ENCODE measurements around the gene MMP21. TPM values are rescaled to one million over a fixed set of nuclear protein-coding genes. Genes with fewer than 3 reads are reported as not detected.
A peak's percentile ranks its signal among the peaks of the same experiment; 100 is the strongest.

Gene MMP21
- total and polyA plus RNA-seq, 2 of the 13 experiments (the other 11 are each of a cell fraction or from before 2014, with no cell fraction given): not detected

DNA sequence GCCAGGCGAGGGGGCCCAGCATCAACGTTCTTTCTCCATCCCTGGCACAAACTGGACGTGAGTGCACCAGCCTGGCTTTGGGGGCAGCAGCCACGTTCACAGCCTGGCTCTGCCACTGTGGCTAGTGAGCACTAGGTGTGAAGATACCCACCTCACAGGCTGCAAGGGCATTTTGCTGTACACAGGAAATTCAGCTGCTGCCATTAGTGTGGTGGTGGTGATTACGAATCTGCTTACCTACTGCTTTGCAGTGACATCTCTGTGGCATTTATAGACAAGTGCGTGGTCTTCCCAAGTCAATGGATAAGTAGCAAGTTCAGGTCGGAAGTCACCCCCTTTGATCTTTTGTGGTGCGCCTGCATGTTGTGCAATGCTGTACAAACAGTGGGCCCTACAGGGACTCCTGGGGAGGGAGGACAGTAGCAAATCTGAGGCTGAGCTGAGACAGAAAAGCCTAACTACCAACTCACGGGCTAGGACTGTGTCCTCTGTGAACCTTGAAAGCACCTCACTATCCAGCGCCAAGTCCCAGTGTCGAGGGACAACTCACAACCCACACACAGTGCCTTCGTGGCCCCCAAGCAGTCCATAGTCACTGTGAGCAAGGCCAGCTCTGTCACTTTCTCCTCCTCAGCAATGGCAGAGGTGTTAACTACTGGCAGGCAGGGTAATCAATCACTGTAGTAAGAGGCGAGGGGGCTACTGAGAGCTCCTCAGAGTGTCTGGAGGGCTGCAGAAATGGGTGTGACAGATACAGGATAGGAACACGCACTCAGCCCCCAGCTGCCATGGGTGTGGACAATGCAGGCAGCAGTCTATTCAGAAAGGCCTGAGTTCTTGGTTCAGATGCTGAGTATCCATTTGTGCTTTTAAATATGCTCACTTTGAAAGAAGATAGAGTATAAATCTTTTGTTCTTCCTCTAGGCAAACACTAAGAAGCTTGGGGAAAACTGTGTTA lies 17.0 kb upstream of the MMP21 start (continued):
- TF ChIP-seq ZNF609 (CRISPR knock-in tag; IDR thresholded peaks at IDR 0.05; ENCODE audit: borderline replicate concordance) (peak; percentile 95), SMC3 (IDR thresholded peaks at IDR 0.05; ENCODE audit: low read length) (peak; percentile 34; the same call in 1 of the 2 replicates), TOPORS (CRISPR knock-in tag; IDR thresholded peaks at IDR 0.05) (no peak), TEAD3 (CRISPR knock-in tag; optimal IDR thresholded peaks at IDR 0.05; ENCODE audit: borderline replicate concordance) (peak; percentile 81), CEBPG (CRISPR knock-in tag; IDR thresholded peaks at IDR 0.05) (peak; percentile 99), NFE2L2 (IDR thresholded peaks at IDR 0.05; ENCODE audit: low read length) (no peak), ZNF781 (CRISPR knock-in tag; IDR thresholded peaks at IDR 0.05; ENCODE audit: borderline replicate concordance, not compliant biosample characterization) (no peak), ZIK1 (CRISPR knock-in tag; IDR thresholded peaks at IDR 0.05; ENCODE audit: borderline replicate concordance, low read depth) (0 out of 2 replicates have a peak, but pooled peaks have one; percentile 29), MYC (CRISPR knock-in tag; IDR thresholded peaks at IDR 0.05; ENCODE audit: borderline replicate concordance) (peak; percentile 73; the same call in 1 of the 2 replicates), NFE2L1 (CRISPR knock-in tag; IDR thresholded peaks at IDR 0.05; ENCODE audit: borderline replicate concordance) (no peak), ARNTL (CRISPR knock-in tag; IDR thresholded peaks at IDR 0.05) (peak; percentile 77), ZNF207 (IDR thresholded peaks at IDR 0.05; ENCODE audit: borderline replicate concordance) (no peak), HNF4A (CRISPR knock-in tag; IDR thresholded peaks at IDR 0.05) (peak; percentile 76), ZSCAN29 (CRISPR knock-in tag; conservative IDR thresholded peaks at IDR 0.05) (peak; percentile 68; the same call in 1 of the 2 replicates), CBX5 (CRISPR knock-in tag; IDR thresholded peaks at IDR 0.05; ENCODE audit: borderline replicate concordance) (peak; percentile 86; the same call in 1 of the 2 replicates)
- TF ChIP-seq, protein P1, sequence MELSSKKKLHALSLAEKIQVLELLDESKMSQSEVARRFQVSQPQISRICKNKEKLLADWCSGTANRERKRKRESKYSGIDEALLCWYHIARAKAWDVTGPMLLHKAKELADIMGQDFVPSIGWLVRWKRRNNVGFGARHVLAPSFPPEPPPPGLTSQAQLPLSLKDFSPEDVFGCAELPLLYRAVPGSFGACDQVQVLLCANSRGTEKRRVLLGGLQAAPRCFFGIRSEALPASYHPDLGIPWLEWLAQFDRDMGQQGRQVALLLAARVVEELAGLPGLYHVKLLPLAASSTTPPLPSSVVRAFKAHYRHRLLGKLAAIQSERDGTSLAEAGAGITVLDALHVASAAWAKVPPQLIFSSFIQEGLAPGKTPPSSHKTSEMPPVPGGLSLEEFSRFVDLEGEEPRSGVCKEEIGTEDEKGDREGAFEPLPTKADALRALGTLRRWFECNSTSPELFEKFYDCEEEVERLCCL (CRISPR knock-in tag; IDR thresholded peaks at IDR 0.05; ENCODE audit: borderline replicate concordance): no peak
- TF ChIP-seq, protein P2, sequence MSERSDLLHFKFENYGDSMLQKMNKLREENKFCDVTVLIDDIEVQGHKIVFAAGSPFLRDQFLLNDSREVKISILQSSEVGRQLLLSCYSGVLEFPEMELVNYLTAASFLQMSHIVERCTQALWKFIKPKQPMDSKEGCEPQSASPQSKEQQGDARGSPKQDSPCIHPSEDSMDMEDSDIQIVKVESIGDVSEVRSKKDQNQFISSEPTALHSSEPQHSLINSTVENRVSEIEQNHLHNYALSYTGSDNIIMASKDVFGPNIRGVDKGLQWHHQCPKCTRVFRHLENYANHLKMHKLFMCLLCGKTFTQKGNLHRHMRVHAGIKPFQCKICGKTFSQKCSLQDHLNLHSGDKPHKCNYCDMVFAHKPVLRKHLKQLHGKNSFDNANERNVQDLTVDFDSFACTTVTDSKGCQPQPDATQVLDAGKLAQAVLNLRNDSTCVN (CRISPR knock-in tag; IDR thresholded peaks at IDR 0.05; ENCODE audit: borderline replicate concordance): no peak
- TF ChIP-seq, protein P3, sequence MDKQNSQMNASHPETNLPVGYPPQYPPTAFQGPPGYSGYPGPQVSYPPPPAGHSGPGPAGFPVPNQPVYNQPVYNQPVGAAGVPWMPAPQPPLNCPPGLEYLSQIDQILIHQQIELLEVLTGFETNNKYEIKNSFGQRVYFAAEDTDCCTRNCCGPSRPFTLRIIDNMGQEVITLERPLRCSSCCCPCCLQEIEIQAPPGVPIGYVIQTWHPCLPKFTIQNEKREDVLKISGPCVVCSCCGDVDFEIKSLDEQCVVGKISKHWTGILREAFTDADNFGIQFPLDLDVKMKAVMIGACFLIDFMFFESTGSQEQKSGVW (CRISPR knock-in tag; IDR thresholded peaks at IDR 0.05; ENCODE audit: borderline replicate concordance): no peak
- TF ChIP-seq, protein P4, sequence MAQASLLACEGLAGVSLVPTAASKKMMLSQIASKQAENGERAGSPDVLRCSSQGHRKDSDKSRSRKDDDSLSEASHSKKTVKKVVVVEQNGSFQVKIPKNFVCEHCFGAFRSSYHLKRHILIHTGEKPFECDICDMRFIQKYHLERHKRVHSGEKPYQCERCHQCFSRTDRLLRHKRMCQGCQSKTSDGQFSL (CRISPR knock-in tag; IDR thresholded peaks at IDR 0.05): no peak
